Endothelial cell of umbilical vein (primary cell): ENCODE results near the gene SKP1. TPM values are rescaled to one million over a fixed set of nuclear protein-coding genes. Genes with fewer than 3 reads are reported as not detected.

ENCODE experiments used
- BruUV-seq: library from RNA; stranded (reverse); fragments of 400-500 nt; replicated peaks from 2 replicates; lab custom pipeline; 2021; lab: Mats Ljungman, UMichigan
- CTCF ChIA-PET: fragments of 300-600, 350-600 bp; sonication (Branson Sonifier 250); formaldehyde crosslinking; loops from one replicate; lab custom pipeline; 2021; ENCODE audit warnings: antibody characterized with exemption, inconsistent platforms; lab: Charles Lee
- POLR2A ChIA-PET: fragments of 300-600, 350-600 bp; sonication (Branson Sonifier 250); formaldehyde crosslinking; loops from one replicate; lab custom pipeline; 2021; ENCODE audit warnings: antibody characterized with exemption, inconsistent platforms; lab: Charles Lee
- DNase-seq: peaks from one replicate; pipeline ENCODE4 v3.0.0-alpha.2; 2011; ENCODE audit warnings: low read depth, low spot score
- FAIRE-seq: peaks from 2 replicates; lab custom pipeline; 2011; peaks lifted over from hg19 to GRCh38; lab: Jason Lieb, UNC
- H2AFZ ChIP-seq: 2 replicates; pipeline ENCODE4 v1.6.0; 2012; ENCODE audit warnings: low read depth, low read length, control low read depth, inconsistent platforms
- H3K27ac ChIP-seq: 2 replicates; pipeline ENCODE4 v1.5.1; 2011; ENCODE audit warnings: low read depth, mild to moderate bottlenecking, control low read depth, low read length, moderate library complexity; ENCODE audit not compliant: insufficient read depth
- H3K27me3 ChIP-seq, 2 experiments: 2 replicates each; pipeline versions ENCODE4 v1.6.0 to v1.6.1; 2011; ENCODE audit warnings: low read length in 2 of 2, mixed read lengths in 1 of 2; ENCODE audit not compliant: control insufficient read depth in 2 of 2, insufficient read depth in 2 of 2
- H3K36me3 ChIP-seq, 2 experiments: 2 replicates in 1 of 2; 3 replicates in 1 of 2; pipeline ENCODE4 v1.5.1; 2011; ENCODE audit warnings: low read length in 2 of 2, mild to moderate bottlenecking in 1 of 2, moderate library complexity in 1 of 2; ENCODE audit not compliant: control insufficient read depth in 2 of 2, insufficient read depth in 2 of 2; ENCODE audit errors: extremely low read depth in 1 of 2
- H3K4me1 ChIP-seq: 3 replicates; pipeline ENCODE4 v1.5.1; 2011; ENCODE audit warnings: mild to moderate bottlenecking, low read length; ENCODE audit not compliant: control insufficient read depth, insufficient read depth; ENCODE audit errors: extremely low read depth
- H3K4me2 ChIP-seq: 2 replicates; pipeline ENCODE4 v1.6.1; 2011; ENCODE audit warnings: low read length, control low read depth, mixed read lengths; ENCODE audit not compliant: insufficient read depth
- H3K4me3 ChIP-seq, 3 experiments: fragments of 200-600 bp in 1 of 3; sonication (generic), shearing (Covaris generic) in 1 of 3; replicated peaks in 1 of 3; 2 replicates each; pipeline ENCODE4 v1.5.1; 2011 to 2016; ENCODE audit warnings: control low read depth in 3 of 3, low read length in 3 of 3, mild to moderate bottlenecking in 2 of 3, inconsistent platforms in 1 of 3, low read depth in 1 of 3, moderate library complexity in 1 of 3; ENCODE audit not compliant: insufficient read depth in 1 of 3
- H3K79me2 ChIP-seq: 2 replicates; pipeline ENCODE4 v1.6.0; 2012; ENCODE audit warnings: low read length, inconsistent platforms; ENCODE audit not compliant: control insufficient read depth, insufficient read depth
- H3K9ac ChIP-seq: replicated peaks from 2 replicates; pipeline ENCODE3; 2011; ENCODE audit warnings: low read length, control low read depth; ENCODE audit not compliant: insufficient read depth; ENCODE audit errors: extremely low read depth
- H3K9me1 ChIP-seq: replicated peaks from 3 replicates; pipeline ENCODE4 v1.6.0; 2011; ENCODE audit warnings: mild to moderate bottlenecking, low read length; ENCODE audit not compliant: control insufficient read depth, insufficient read depth; ENCODE audit errors: extremely low read depth
- H3K9me3 ChIP-seq: replicated peaks from 2 replicates; pipeline ENCODE4 v1.5.1; 2012; ENCODE audit warnings: low read length, inconsistent platforms; ENCODE audit not compliant: control insufficient read depth, insufficient read depth
- H4K20me1 ChIP-seq: replicated peaks from 2 replicates; pipeline ENCODE3; 2011; ENCODE audit warnings: mild to moderate bottlenecking, low read length; ENCODE audit not compliant: control insufficient read depth, insufficient read depth; ENCODE audit errors: extremely low read depth
- EZH2 ChIP-seq: IDR thresholded peaks from 2 replicates; pipeline ENCODE4 v1.6.1; 2012; ENCODE audit warnings: borderline replicate concordance, low read depth, mild to moderate bottlenecking, moderate library complexity, low read length, inconsistent platforms; ENCODE audit not compliant: severe bottlenecking
- GATA2 ChIP-seq: IDR thresholded peaks from 2 replicates; pipeline ENCODE4 v1.7.0; 2011; ENCODE audit warnings: low read depth, mild to moderate bottlenecking, moderate library complexity, mixed read lengths, low read length; ENCODE audit not compliant: insufficient read length, insufficient read depth
- JUN ChIP-seq: IDR thresholded peaks from 2 replicates; pipeline ENCODE4 v1.6.1; 2011; ENCODE audit warnings: borderline replicate concordance, low read depth; ENCODE audit not compliant: insufficient read length, insufficient read depth
- MYC ChIP-seq: IDR thresholded peaks from one replicate; pipeline ENCODE4 v1.6.1; 2011; ENCODE audit warnings: mild to moderate bottlenecking, low read depth, low read length
- POLR2A ChIP-seq: IDR thresholded peaks from 2 replicates; pipeline ENCODE4 v1.6.1; 2012; ENCODE audit warnings: low read depth, mild to moderate bottlenecking, control low read depth, low read length
- POLR2AphosphoS5 ChIP-seq: IDR thresholded peaks from 2 replicates; pipeline ENCODE4 v1.6.1; 2012; ENCODE audit warnings: low read depth, mild to moderate bottlenecking, control low read depth, low read length, moderate library complexity; ENCODE audit not compliant: insufficient read depth
- dilution Hi-C: fragments of 300-500 bp; cut with MboI; formaldehyde crosslinking; loops from one replicate; pipeline ENCODE4 v1.15.0; 2019; ENCODE audit warnings: low sequenced_read_pairs; ENCODE audit not compliant: extremely low pct_ligation_motif_present
- intact Hi-C: fragments of 100-400 bp; cut with micrococcal nuclease; formaldehyde crosslinking; loops from one replicate; pipeline ENCODE4 v1.10.0; 2022
- polyA plus RNA-seq, 4 experiments: library from polyadenylated mRNA; depleted of rRNA in 3 of 4; stranded (reverse) in 3 of 4; unstranded in 1 of 4; fragments of >200 nt; gene quantifications; 2 replicates each; pipeline versions ENCODE4 v1.2.1 to v1.2.3, GENCODE V29; 2011 to 2012; ENCODE audit warnings: missing spikeins in 1 of 4
- total RNA-seq: library from RNA; stranded (reverse); gene quantifications from 2 replicates; pipeline ENCODE4 v1.2.3, GENCODE V29; 2021
- TF ChIP-seq, protein P1 (sequence below): IDR thresholded peaks from 2 replicates; pipeline ENCODE4 v1.6.1; 2011; ENCODE audit not compliant: insufficient read depth, insufficient read length
- TF ChIP-seq, protein P2 (sequence below), 2 donors: IDR thresholded peaks; 1 replicate in 1 of 2; 2 replicates in 1 of 2; pipeline ENCODE4 v1.5.1; 2011; ENCODE audit warnings: low read length in 2 of 2, mild to moderate bottlenecking in 2 of 2, moderate library complexity in 2 of 2, control low read depth in 1 of 2, inconsistent platforms in 1 of 2, low read depth in 1 of 2; ENCODE audit not compliant: insufficient read depth in 1 of 2; ENCODE audit errors: extremely low read depth in 1 of 2

The SKP1 gene
- total and polyA plus RNA-seq, 2 donors (not counting 3 experiments of a cell fraction or from before 2014, with no cell fraction given) = 214 to 320 TPM

DNA sequence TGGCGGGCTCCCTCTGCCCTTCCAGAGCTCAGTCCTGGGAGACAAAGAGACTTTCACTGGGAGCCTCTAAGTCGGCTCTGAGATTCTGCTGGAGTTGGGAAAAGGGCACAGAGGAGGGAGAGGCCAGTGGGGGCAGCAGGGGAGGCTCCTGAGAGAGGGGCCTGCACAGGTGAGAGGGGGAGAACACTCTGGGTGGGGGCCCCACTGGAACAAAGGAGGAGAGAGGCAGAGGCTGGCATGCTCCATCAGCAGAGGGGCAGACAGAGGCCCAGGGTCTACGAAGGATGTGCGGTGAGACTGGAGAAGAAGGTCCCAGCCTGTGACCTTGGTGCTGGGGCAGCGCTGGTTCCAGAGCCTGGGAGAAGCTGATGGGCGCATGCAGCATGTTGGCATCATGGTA, 53.4 kb downstream of the SKP1 start:
- no peak for FAIRE-seq
- BruUV-seq = no TSS peak

DNA sequence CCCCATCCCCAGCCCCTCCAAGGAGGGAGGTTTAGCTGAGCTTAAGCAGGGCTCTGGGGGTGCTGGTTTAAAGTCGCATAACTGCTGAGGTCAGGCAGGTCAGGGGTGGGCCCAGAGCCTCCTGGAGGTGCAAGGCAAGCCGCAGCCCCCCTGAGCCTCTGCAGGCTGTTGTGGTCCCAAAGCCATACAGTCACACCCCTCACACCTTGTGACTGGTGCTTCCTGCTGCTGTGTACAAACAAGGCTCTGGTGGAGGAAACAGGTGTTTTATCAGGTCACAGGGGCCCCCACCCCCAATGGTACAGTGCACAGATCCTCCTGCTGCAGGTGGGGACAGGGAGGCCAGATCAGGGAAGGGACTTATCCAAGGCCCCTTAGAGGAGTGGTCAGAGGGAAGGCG, 54.2 kb downstream of the SKP1 start:
- Histone ChIP-seq H3K27ac (no peak overlapping the region), H4K20me1 (no peaks in the 10 kb centered on the region), H3K9me1 (no peaks in the 10 kb centered on the region), H3K79me2 (no peaks in the 10 kb centered on the region), H3K9me3 (no peaks in the 10 kb centered on the region), H3K4me2 (no peak overlapping the region), H2AFZ (no peak overlapping the region), H3K4me3 (no peak overlapping the region), H3K27me3 (no peaks in the 10 kb centered on the region), H3K9ac (no peak overlapping the region), H3K36me3 (no peaks in the 10 kb centered on the region), H3K4me1 (peaks cover 4% of the 10 kb centered on the region)
- FAIRE-seq = no peak
- CTCF ChIA-PET = interaction anchor here (1.5 to 5.6 kb wide), 4 partner anchors 10 to 83 kb away, joined by 3 to 50 read pairs (median 16); no protein-coding TSS in a partner anchor
- POLR2A ChIA-PET = no interaction called here
- dilution Hi-C loops (no loop called here), intact Hi-C loops (no loop called here)
- BruUV-seq = no TSS peak
- DNase-seq = no peak
- no peak for TF ChIP-seq MYC
- TF ChIP-seq EZH2 = no peak
- TF ChIP-seq, protein P1, sequence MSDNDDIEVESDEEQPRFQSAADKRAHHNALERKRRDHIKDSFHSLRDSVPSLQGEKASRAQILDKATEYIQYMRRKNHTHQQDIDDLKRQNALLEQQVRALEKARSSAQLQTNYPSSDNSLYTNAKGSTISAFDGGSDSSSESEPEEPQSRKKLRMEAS = no peak
- TF ChIP-seq, protein P2, sequence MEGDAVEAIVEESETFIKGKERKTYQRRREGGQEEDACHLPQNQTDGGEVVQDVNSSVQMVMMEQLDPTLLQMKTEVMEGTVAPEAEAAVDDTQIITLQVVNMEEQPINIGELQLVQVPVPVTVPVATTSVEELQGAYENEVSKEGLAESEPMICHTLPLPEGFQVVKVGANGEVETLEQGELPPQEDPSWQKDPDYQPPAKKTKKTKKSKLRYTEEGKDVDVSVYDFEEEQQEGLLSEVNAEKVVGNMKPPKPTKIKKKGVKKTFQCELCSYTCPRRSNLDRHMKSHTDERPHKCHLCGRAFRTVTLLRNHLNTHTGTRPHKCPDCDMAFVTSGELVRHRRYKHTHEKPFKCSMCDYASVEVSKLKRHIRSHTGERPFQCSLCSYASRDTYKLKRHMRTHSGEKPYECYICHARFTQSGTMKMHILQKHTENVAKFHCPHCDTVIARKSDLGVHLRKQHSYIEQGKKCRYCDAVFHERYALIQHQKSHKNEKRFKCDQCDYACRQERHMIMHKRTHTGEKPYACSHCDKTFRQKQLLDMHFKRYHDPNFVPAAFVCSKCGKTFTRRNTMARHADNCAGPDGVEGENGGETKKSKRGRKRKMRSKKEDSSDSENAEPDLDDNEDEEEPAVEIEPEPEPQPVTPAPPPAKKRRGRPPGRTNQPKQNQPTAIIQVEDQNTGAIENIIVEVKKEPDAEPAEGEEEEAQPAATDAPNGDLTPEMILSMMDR (IDR thresholded peaks at IDR 0.05; ENCODE audit: extremely low read depth in 1 of 2, insufficient read depth in 1 of 2, low read depth in 1 of 2, low read length in 2 of 2) = no peak
- TF ChIP-seq POLR2AphosphoS5 = no peak
- TF ChIP-seq POLR2A = no peak
- no peak for TF ChIP-seq JUN
- no peak for TF ChIP-seq GATA2

More for the DNA sequence above, 53.4 kb downstream of the SKP1 start:
- H4K20me1 ChIP-seq = no peaks in the 10 kb centered on the region
- no peaks in the 10 kb centered on the region for H3K9me3 ChIP-seq
- H3K4me1 ChIP-seq = peaks cover 9% of the 10 kb centered on the region
- H3K27ac ChIP-seq = no peak overlapping the region
- intact Hi-C loops = no loop called here
- H3K27me3 ChIP-seq = no peaks in the 10 kb centered on the region
- TF ChIP-seq EZH2 (no peak), JUN (no peak), POLR2A (no peak)
- H3K4me3 ChIP-seq = no peak overlapping the region
- DNase-seq = no peak
- no peak overlapping the region for H3K9ac ChIP-seq
- H3K36me3 ChIP-seq = no peaks in the 10 kb centered on the region
- no peak overlapping the region for H3K4me2 ChIP-seq
- H2AFZ ChIP-seq = no peak overlapping the region
- ChIA-PET CTCF (interaction anchor here (1.5 to 5.6 kb wide), 3 partner anchors 11 to 84 kb away, joined by 3 to 50 read pairs (median 26); no protein-coding TSS in a partner anchor), POLR2A (no interaction called here)
- H3K9me1 ChIP-seq = no peaks in the 10 kb centered on the region
- dilution Hi-C loops = no loop called here
- H3K79me2 ChIP-seq = no peaks in the 10 kb centered on the region
